MM.1S (cell line): Measurements from ENCODE around the gene ZRANB1.

ENCODE experiments used
- DNase-seq: peaks from one replicate; pipeline ENCODE4 v3.0.0-alpha.2; 2015
- H2AFZ ChIP-seq: fragments of 300-600 bp; sonication (generic); 2 replicates; pipeline ENCODE4 v1.6.0; 2016; ENCODE audit warnings: antibody characterized with exemption, low read length
- H3F3A ChIP-seq: fragments of 300-600 bp; sonication (generic); 2 replicates; pipeline ENCODE4 v1.6.1; 2016; ENCODE audit warnings: mild to moderate bottlenecking, antibody characterized with exemption, low read length, moderate library complexity, mixed read lengths; ENCODE audit not compliant: insufficient read depth
- H3K27ac ChIP-seq: fragments of 300-600 bp; sonication (generic); 2 replicates; pipeline ENCODE4 v1.5.1; 2016; ENCODE audit warnings: mild to moderate bottlenecking, low read length
- H3K27me3 ChIP-seq: fragments of 300-600 bp; sonication (generic); replicated peaks from 2 replicates; pipeline ENCODE4 v1.6.0; 2016; ENCODE audit warnings: low read length; ENCODE audit not compliant: insufficient read depth
- H3K36me3 ChIP-seq: fragments of 300-600 bp; sonication (generic); replicated peaks from 2 replicates; pipeline ENCODE4 v1.6.1; 2016; ENCODE audit warnings: mild to moderate bottlenecking, low read length, mixed read lengths; ENCODE audit not compliant: insufficient read depth
- H3K4me1 ChIP-seq: fragments of 300-600 bp; sonication (generic); 2 replicates; pipeline ENCODE4 v1.6.1; 2016; ENCODE audit warnings: low read length, mixed read lengths
- H3K4me2 ChIP-seq: fragments of 300-600 bp; sonication (generic); 2 replicates; pipeline ENCODE4 v1.6.0; 2016; ENCODE audit warnings: low read depth, low read length
- H3K4me3 ChIP-seq: fragments of 300-600 bp; sonication (generic); 2 replicates; pipeline ENCODE4 v1.5.1; 2016; ENCODE audit warnings: low read length, mixed read lengths
- H3K79me2 ChIP-seq: fragments of 300-600 bp; sonication (generic); 2 replicates; pipeline ENCODE4 v1.6.1; 2016; ENCODE audit warnings: mixed run types, low read length, mixed read lengths
- H3K9ac ChIP-seq: fragments of 300-600 bp; sonication (generic); 2 replicates; pipeline ENCODE4 v1.6.1; 2016; ENCODE audit warnings: low read length, mixed read lengths
- H3K9me2 ChIP-seq: fragments of 300-600 bp; sonication (generic); replicated peaks from 2 replicates; pipeline ENCODE4 v1.6.1; 2016; ENCODE audit warnings: mild to moderate bottlenecking, low read length, mixed read lengths; ENCODE audit not compliant: insufficient read depth
- H3K9me3 ChIP-seq: fragments of 300-600 bp; sonication (generic); replicated peaks from 2 replicates; pipeline ENCODE4 v1.6.1; 2016; ENCODE audit warnings: mild to moderate bottlenecking, low read length, mixed read lengths; ENCODE audit not compliant: insufficient read depth
- H4K20me1 ChIP-seq: fragments of 300-600 bp; sonication (generic); 2 replicates; pipeline ENCODE4 v1.6.1; 2016; ENCODE audit warnings: mild to moderate bottlenecking, low read length, moderate library complexity, mixed read lengths; ENCODE audit not compliant: insufficient read depth
- EZH2 ChIP-seq: fragments of 300-600 bp; sonication (generic); optimal IDR thresholded peaks from 2 replicates; pipeline ENCODE3; 2017; ENCODE audit warnings: low read depth, mild to moderate bottlenecking, antibody characterized with exemption, low read length, mixed read lengths
- EZH2phosphoT487 ChIP-seq: fragments of 300-600 bp; sonication (generic); IDR thresholded peaks from 2 replicates; pipeline ENCODE4 v1.6.1; 2018; ENCODE audit warnings: antibody characterized with exemption, low read length
- TF ChIP-seq, protein P1 (sequence below): fragments of 300-600 bp; sonication (generic); IDR thresholded peaks from 2 replicates; pipeline ENCODE4 v1.5.1; 2016; ENCODE audit warnings: antibody characterized with exemption, low read length, mixed read lengths

ZRANB1 gene

GRCh38 chr10:124957404-124957947, 15.6 kb downstream of the ZRANB1 start:
- Histone ChIP-seq H3K4me1 (peaks cover 15% of the 10 kb centered on the region; the same call in 1 of the 2 replicates), H3K9me3 (no peaks in the 10 kb centered on the region), H4K20me1 (0 out of 2 replicates have a peak, but pooled peaks cover 3% of the 10 kb centered on the region), H3F3A (peaks cover 7% of the 10 kb centered on the region; the same call in 1 of the 2 replicates), H3K9ac (no peak overlapping the region), H3K27ac (no peak overlapping the region), H3K27me3 (no peaks in the 10 kb centered on the region), H3K4me2 (no peak overlapping the region), H3K79me2 (peaks cover 64% of the 10 kb centered on the region), H2AFZ (no peak overlapping the region), H3K4me3 (no peak overlapping the region), H3K36me3 (no peaks in the 10 kb centered on the region), H3K9me2 (no peaks in the 10 kb centered on the region)
- TF ChIP-seq EZH2phosphoT487: no peak
- no peak for TF ChIP-seq EZH2
- TF ChIP-seq, protein P1, sequence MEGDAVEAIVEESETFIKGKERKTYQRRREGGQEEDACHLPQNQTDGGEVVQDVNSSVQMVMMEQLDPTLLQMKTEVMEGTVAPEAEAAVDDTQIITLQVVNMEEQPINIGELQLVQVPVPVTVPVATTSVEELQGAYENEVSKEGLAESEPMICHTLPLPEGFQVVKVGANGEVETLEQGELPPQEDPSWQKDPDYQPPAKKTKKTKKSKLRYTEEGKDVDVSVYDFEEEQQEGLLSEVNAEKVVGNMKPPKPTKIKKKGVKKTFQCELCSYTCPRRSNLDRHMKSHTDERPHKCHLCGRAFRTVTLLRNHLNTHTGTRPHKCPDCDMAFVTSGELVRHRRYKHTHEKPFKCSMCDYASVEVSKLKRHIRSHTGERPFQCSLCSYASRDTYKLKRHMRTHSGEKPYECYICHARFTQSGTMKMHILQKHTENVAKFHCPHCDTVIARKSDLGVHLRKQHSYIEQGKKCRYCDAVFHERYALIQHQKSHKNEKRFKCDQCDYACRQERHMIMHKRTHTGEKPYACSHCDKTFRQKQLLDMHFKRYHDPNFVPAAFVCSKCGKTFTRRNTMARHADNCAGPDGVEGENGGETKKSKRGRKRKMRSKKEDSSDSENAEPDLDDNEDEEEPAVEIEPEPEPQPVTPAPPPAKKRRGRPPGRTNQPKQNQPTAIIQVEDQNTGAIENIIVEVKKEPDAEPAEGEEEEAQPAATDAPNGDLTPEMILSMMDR: no peak
- DNase-seq: no peak

DNA sequence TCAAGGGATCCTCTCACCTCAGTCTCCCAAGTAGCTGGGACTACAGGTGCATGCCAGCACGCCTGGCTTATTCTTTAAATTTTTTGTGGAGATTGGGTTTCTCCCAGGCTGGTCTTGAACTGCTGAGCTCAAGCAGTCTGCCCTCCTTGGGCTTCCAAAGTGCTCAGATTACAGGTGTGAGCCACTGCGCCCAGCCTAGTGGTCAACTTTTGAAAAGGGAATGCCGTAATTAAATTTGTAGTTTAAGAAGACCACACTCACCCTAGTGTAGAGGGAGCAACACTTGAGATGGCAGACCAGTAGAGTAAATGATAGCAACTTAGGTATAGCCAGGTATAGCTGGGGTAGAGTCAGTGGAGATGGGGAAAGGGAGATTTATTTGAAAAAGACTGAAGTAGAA, 17.6 kb downstream of the ZRANB1 start:
- no peaks in the 10 kb centered on the region for H3K27me3 ChIP-seq
- H3K9ac ChIP-seq: no peak overlapping the region
- 0 out of 2 replicates have a peak, but pooled peaks cover 3% of the 10 kb centered on the region for H4K20me1 ChIP-seq
- no peak overlapping the region for H3K4me2 ChIP-seq
- H3K4me3 ChIP-seq: no peak overlapping the region
- no peaks in the 10 kb centered on the region for H3K9me3 ChIP-seq
- no peak overlapping the region for H3K27ac ChIP-seq
- DNase-seq: no peak
- H3K36me3 ChIP-seq: no peaks in the 10 kb centered on the region
- TF ChIP-seq, protein P1: no peak
- TF ChIP-seq EZH2: no peak
- TF ChIP-seq EZH2phosphoT487: no peak
- peaks cover 57% of the 10 kb centered on the region for H3K79me2 ChIP-seq
- H3K4me1 ChIP-seq: peaks cover 15% of the 10 kb centered on the region; the same call in 1 of the 2 replicates
- no peak overlapping the region for H2AFZ ChIP-seq
- H3F3A ChIP-seq: peaks cover 7% of the 10 kb centered on the region; the same call in 1 of the 2 replicates
- no peaks in the 10 kb centered on the region for H3K9me2 ChIP-seq

DNA sequence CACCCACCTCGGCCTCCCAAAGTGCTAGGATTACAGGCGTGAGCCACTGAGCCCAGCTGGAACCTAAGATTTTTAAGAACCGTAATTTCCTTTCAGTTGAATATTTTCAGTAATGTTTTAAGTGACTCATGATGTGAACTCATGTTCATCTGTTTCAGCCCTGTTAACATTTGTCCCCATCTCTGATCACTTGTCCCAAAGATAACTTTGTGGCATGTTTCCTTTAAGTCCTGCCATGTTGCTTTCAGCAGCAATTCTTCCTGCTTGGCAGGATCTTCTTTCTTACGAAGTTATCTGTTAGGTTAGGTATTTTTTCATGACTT, 19.3 kb downstream of the ZRANB1 start:
- no peak overlapping the region for H3K9ac ChIP-seq
- H2AFZ ChIP-seq: no peak overlapping the region
- no peaks in the 10 kb centered on the region for H3K27me3 ChIP-seq
- no peak overlapping the region for H3K4me2 ChIP-seq
- DNase-seq: no peak
- no peaks in the 10 kb centered on the region for H3K36me3 ChIP-seq
- peaks cover 49% of the 10 kb centered on the region for H3K79me2 ChIP-seq
- peaks cover 15% of the 10 kb centered on the region; the same call in 1 of the 2 replicates for H3K4me1 ChIP-seq
- no peak overlapping the region for H3K4me3 ChIP-seq
- no peaks in the 10 kb centered on the region for H3K9me2 ChIP-seq
- no peaks in the 10 kb centered on the region for H3K9me3 ChIP-seq
- TF ChIP-seq EZH2: no peak
- TF ChIP-seq, protein P1: no peak
- TF ChIP-seq EZH2phosphoT487: no peak
- 0 out of 2 replicates have a peak, but pooled peaks cover 3% of the 10 kb centered on the region for H4K20me1 ChIP-seq
- no peak overlapping the region for H3K27ac ChIP-seq
- peaks cover 7% of the 10 kb centered on the region; the same call in 1 of the 2 replicates for H3F3A ChIP-seq
